Spleen (tissue), 3 donors: Measurements from ENCODE around the gene ALKBH6.

Experiments used
- POLR2A ChIP-seq, 3 donors: fragments of 450-650 bp; IDR thresholded peaks; one replicate each; pipeline ENCODE4 v1.5.1; 2017; ENCODE audit warnings: antibody characterized with exemption in 3 of 3, mild to moderate bottlenecking in 1 of 3
- POLR2AphosphoS5 ChIP-seq, 3 donors: sonication (generic); formaldehyde crosslinking; IDR thresholded peaks; one replicate each; pipeline ENCODE4 v1.5.1; 2017; ENCODE audit warnings: antibody characterized with exemption in 3 of 3

DNA sequence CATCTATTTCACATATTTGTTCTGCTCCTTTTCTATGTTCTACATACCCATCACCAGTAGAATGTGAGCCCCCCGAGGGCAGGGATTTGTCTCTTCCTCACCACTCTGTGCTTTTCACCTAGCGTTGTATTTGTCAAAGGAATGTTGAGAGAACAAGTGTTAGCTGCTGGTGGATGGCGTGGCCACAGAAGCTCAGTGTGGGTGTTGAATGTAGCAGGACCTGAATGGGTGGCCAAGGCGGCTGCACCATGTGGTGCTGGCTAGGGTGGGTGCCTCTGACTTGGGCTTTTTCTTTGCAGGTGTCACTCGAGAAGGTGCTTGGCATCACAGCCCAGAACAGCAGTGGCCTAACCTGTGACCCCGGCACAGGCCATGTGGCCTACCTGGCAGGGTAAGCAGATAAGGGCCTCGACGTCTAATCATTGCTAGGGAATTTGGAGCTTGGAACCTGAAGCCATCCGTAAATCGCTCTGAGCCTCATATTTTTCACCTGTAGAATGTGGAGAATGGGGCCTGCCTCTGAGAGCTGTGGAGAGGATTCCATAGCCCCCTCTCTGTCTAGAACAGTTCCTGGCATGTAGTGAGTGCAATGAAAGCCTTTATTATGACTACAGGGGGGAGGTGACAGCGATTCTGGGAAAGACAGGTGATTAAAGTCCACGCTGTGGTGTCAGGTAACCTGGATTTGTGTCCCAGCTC lies 44.6 kb upstream of the ALKBH6 start:
- TF ChIP-seq POLR2AphosphoS5 (IDR thresholded peaks at IDR 0.05) (no peak), POLR2A (IDR thresholded peaks at IDR 0.05) (no peak)
